Smooth muscle cell of the umbilical artery (primary cell): ENCODE measurements around the gene PKP3. TPM values are rescaled to one million over a fixed set of nuclear protein-coding genes. Genes with fewer than 3 reads are reported as not detected.

Experiments
- total RNA-seq: library from RNA; depleted of rRNA; stranded (reverse); fragments of >200 nt; gene quantifications from 2 replicates; pipeline ENCODE4 v1.2.3, GENCODE V29; 2014

PKP3 gene
- 0.69 and 1.8 TPM in 2 replicates for total RNA-seq

GRCh38 chr11:394034-394857, at the start of gene PKP3:
Gene PKP3, plus strand, starts transcription at chr11:394209. Its CDS starts 84 bp downstream, at chr11:394293.

GRCh38 chr11:369336-370018, 24.5 kb upstream of the PKP3 start, which contains the start of gene B4GALNT4:
Gene B4GALNT4, plus strand, starts transcription at chr11:369499. Its CDS starts 305 bp downstream, at chr11:369804.

GRCh38 chr11:441418-442274, 47.6 kb downstream of the PKP3 start, which contains the start of gene ANO9:
Gene ANO9, minus strand, starts transcription at chr11:442011. Its CDS starts 85 bp downstream, at chr11:441926.

GRCh38 chr11:449889-450808, 56.1 kb downstream of the PKP3 start, which contains the start of gene PTDSS2:
Gene PTDSS2, plus strand, starts transcription at chr11:450279. Its CDS starts 177 bp downstream, at chr11:450456.

Other genes with a start within 250 kb of the PKP3 start
- gene SCGB1C1, start 201.1 kb upstream of the PKP3 start, total RNA-seq: not detected in 2 replicates
- gene BET1L, start 186.8 kb upstream of the PKP3 start, total RNA-seq: 24.3 and 45.9 TPM in 2 replicates
- gene RIC8A, start 186.5 kb upstream of the PKP3 start, total RNA-seq: 106 and 137 TPM in 2 replicates
- 4.8 and 8.4 TPM in 2 replicates for gene SIRT3, start 157.9 kb upstream of the PKP3 start, total RNA-seq
- gene PSMD13, start 157.2 kb upstream of the PKP3 start, total RNA-seq: 106 and 125 TPM in 2 replicates
- not detected in 2 replicates for gene NLRP6, start 115.8 kb upstream of the PKP3 start, total RNA-seq
- gene PGGHG, start 105.1 kb upstream of the PKP3 start, total RNA-seq: 11.6 and 21.6 TPM in 2 replicates
- not detected in 2 replicates for gene IFITM5, start 94.7 kb upstream of the PKP3 start, total RNA-seq
- 13.1 and 30.3 TPM in 2 replicates for gene IFITM2, start 86.4 kb upstream of the PKP3 start, total RNA-seq
- 0.42 and 11.6 TPM in 2 replicates for gene IFITM1, start 80.2 kb upstream of the PKP3 start, total RNA-seq
- gene IFITM3, start 73.3 kb upstream of the PKP3 start, total RNA-seq: 43.1 and 48.1 TPM in 2 replicates
- gene B4GALNT4, start 24.7 kb upstream of the PKP3 start, total RNA-seq: 8.0 and 10.0 TPM in 2 replicates
- gene SIGIRR, start 20.8 kb downstream of the PKP3 start, total RNA-seq: 8.1 and 14.0 TPM in 2 replicates
- not detected in 2 replicates for gene ANO9, start 47.8 kb downstream of the PKP3 start, total RNA-seq
- gene PTDSS2, start 56.1 kb downstream of the PKP3 start, total RNA-seq: 30.9 and 31.2 TPM in 2 replicates
- gene RNH1, start 113.0 kb downstream of the PKP3 start, total RNA-seq: 256 and 286 TPM in 2 replicates
- gene HRAS, start 141.4 kb downstream of the PKP3 start, total RNA-seq: 32.1 and 44.6 TPM in 2 replicates
- 0.89 and 1.0 TPM in 2 replicates for gene LRRC56, start 143.3 kb downstream of the PKP3 start, total RNA-seq
- gene LMNTD2, start 166.5 kb downstream of the PKP3 start, total RNA-seq: 0.30 and 0.60 TPM in 2 replicates
- 7.1 and 13.3 TPM in 2 replicates for gene RASSF7, start 166.8 kb downstream of the PKP3 start, total RNA-seq
- 22.3 and 41.2 TPM in 2 replicates for gene PHRF1, start 182.3 kb downstream of the PKP3 start, total RNA-seq
- 5.9 and 6.5 TPM in 2 replicates for gene IRF7, start 221.7 kb downstream of the PKP3 start, total RNA-seq
- gene CDHR5, start 230.7 kb downstream of the PKP3 start, total RNA-seq: not detected in 2 replicates
- gene SCT, start 233.0 kb downstream of the PKP3 start, total RNA-seq: not detected in 2 replicates
- 0.09 TPM in 1 of 2 replicates, not detected in the other for gene DRD4, start 243.1 kb downstream of the PKP3 start, total RNA-seq